ENCODE results near the gene TUBB. TPM values are rescaled to one million over a fixed set of nuclear protein-coding genes. Genes with fewer than 3 reads are reported as not detected.
A peak's percentile ranks its signal among the peaks of the same experiment; 100 is the strongest.
"Not testable (repeated sequence)": the region's sequence is repeated elsewhere in the genome, so short reads cannot be mapped to it uniquely, and the experiment has no call there.

The TUBB gene
- total RNA-seq, 3 donors from 2014 or later = 113 to 328 (median 307) TPM

- intact Hi-C loops (cut with DNase I, micrococcal nuclease) = no loop called here
- Histone ChIP-seq H3K36me3 (ENCODE audit: low read depth) (no peaks in the 10 kb centered on the region), H3K4me3 (no peak overlapping the region), H3K9me3 (no peaks in the 10 kb centered on the region), H3K4me1 (ENCODE audit: low read depth) (peaks cover 43% of the 10 kb centered on the region)
- peak; percentile 54 to 91 (median 78) for DNase-seq
- TF ChIP-seq, protein P1, sequence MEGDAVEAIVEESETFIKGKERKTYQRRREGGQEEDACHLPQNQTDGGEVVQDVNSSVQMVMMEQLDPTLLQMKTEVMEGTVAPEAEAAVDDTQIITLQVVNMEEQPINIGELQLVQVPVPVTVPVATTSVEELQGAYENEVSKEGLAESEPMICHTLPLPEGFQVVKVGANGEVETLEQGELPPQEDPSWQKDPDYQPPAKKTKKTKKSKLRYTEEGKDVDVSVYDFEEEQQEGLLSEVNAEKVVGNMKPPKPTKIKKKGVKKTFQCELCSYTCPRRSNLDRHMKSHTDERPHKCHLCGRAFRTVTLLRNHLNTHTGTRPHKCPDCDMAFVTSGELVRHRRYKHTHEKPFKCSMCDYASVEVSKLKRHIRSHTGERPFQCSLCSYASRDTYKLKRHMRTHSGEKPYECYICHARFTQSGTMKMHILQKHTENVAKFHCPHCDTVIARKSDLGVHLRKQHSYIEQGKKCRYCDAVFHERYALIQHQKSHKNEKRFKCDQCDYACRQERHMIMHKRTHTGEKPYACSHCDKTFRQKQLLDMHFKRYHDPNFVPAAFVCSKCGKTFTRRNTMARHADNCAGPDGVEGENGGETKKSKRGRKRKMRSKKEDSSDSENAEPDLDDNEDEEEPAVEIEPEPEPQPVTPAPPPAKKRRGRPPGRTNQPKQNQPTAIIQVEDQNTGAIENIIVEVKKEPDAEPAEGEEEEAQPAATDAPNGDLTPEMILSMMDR (IDR thresholded peaks at IDR 0.05) = no peak
- ATAC-seq = peak; percentile 16
Measured at GRCh38 chr6:30752157-30752927, 32.2 kb downstream of the TUBB start.

GRCh38 chr6:30754631-30755030 is 34.5 kb downstream of the TUBB start:
- Histone ChIP-seq H3K36me3 (ENCODE audit: low read depth) (no peaks in the 10 kb centered on the region), H3K9me3 (no peaks in the 10 kb centered on the region), H3K4me3 (no peak overlapping the region), H3K4me1 (ENCODE audit: low read depth) (peaks cover 21% of the 10 kb centered on the region)
- ATAC-seq (no peak), DNase-seq (no peak)
- TF ChIP-seq, protein P1 (IDR thresholded peaks at IDR 0.05) = no peak
- intact Hi-C loops (cut with DNase I, micrococcal nuclease) = no loop called here

- H3K36me3 ChIP-seq (ENCODE audit: low read depth); ATAC-seq; intact Hi-C loops (cut with DNase I, micrococcal nuclease); H3K4me3 ChIP-seq; DNase-seq; H3K4me1 ChIP-seq (ENCODE audit: low read depth); H3K9me3 ChIP-seq: not testable (repeated sequence)
Measured at GRCh38 chr6:30756405-30757003, 36.4 kb downstream of the TUBB start.

GRCh38 chr6:30757261-30757904 is 37.2 kb downstream of the TUBB start:
- no peaks in the 10 kb centered on the region for H3K9me3 ChIP-seq
- no peak overlapping the region for H3K4me3 ChIP-seq
- H3K4me1 ChIP-seq (ENCODE audit: low read depth) = no peaks in the 10 kb centered on the region
- TF ChIP-seq, protein P1 (IDR thresholded peaks at IDR 0.05) = no peak
- H3K36me3 ChIP-seq (ENCODE audit: low read depth) = no peaks in the 10 kb centered on the region
- intact Hi-C loops (cut with DNase I, micrococcal nuclease) = no loop called here
- DNase-seq (no peak), ATAC-seq (no peak)

DNA sequence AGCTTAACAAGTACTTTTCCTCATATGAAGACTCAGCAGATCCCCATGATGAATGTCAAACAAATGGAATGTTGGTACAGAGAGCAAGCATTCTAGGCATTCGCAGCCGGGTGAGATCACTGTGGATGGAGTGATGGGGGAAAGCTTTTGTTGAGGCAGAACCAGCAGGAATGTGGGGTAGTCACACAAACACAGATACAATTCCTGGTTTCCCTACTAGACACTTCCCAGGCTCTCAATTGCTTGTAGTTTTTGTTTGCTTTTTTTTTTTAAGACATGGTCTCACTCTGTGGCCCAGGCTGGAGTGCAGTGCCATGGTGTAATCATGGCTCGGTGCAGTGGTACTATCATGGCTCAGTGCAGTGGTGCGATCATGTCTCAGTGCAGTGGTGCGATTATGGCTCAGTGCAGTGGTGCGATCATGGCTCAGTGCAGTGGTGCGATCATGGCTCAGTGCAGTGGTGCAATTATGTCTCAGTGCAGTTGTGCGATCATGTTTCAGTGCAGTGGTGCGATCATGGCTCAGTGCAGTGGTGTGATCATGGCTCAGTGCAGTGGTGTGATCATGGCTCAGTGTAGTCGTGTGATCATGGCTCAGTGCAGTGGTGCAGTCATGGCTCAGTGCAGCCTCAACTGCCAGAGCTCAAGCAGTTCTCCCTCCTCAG is 39.6 kb downstream of the TUBB start:
- TF ChIP-seq, protein P1 (IDR thresholded peaks at IDR 0.05) = no peak
- H3K9me3 ChIP-seq = no peaks in the 10 kb centered on the region
- H3K36me3 ChIP-seq (ENCODE audit: low read depth) = no peaks in the 10 kb centered on the region
- ATAC-seq (no peak), DNase-seq (no peak)
- intact Hi-C loops (cut with DNase I, micrococcal nuclease) = no loop called here
- no peak overlapping the region for H3K4me3 ChIP-seq
- peaks cover 8% of the 10 kb centered on the region for H3K4me1 ChIP-seq (ENCODE audit: low read depth)

Data from mucosa of descending colon (tissue), 3 donors.